Activated naive CD8-positive, alpha-beta T cell treated with anti-CD3 and anti-CD28 coated beads, Interleukin-2, amount 50 U/mL, for 16 hours (primary cell): Measurements from ENCODE around the gene ALDH1L1.

ENCODE experiments used
- DNase-seq: peaks from one replicate; pipeline ENCODE4 v3.0.0-alpha.2; 2020; ENCODE audit warnings: low read depth, low spot score

The ALDH1L1 gene

GRCh38 chr3:126180477-126181397 is at the start of gene ALDH1L1:
Gene ALDH1L1 (minus strand): TSS chr3:126180586. CDS start chr3:126160979, 19,607 bp downstream.
- DNase-seq, result no peak

GRCh38 chr3:126226374-126226773 is 46.0 kb upstream of the ALDH1L1 start:
- DNase-seq, result no peak

- DNase-seq, result no peak
Observed at GRCh38 chr3:126216416-126216815, 36.0 kb upstream of the ALDH1L1 start.

- no peak for DNase-seq
Observed at GRCh38 chr3:126213379-126214028, 33.1 kb upstream of the ALDH1L1 start.

GRCh38 chr3:126212620-126213378 is 32.4 kb upstream of the ALDH1L1 start:
- no peak for DNase-seq

- no peak for DNase-seq
Observed at GRCh38 chr3:126212250-126212619, 31.8 kb upstream of the ALDH1L1 start.

- DNase-seq, result no peak
Observed at GRCh38 chr3:126211569-126211968, 31.2 kb upstream of the ALDH1L1 start.

- no peak for DNase-seq
Observed at GRCh38 chr3:126210606-126211005, 30.2 kb upstream of the ALDH1L1 start.

- DNase-seq, result no peak
Observed at GRCh38 chr3:126209741-126210140, 29.4 kb upstream of the ALDH1L1 start.

GRCh38 chr3:126208606-126209256 is 28.3 kb upstream of the ALDH1L1 start:
- DNase-seq, result no peak

GRCh38 chr3:126208182-126208581 is 27.8 kb upstream of the ALDH1L1 start:
- DNase-seq, result no peak

- DNase-seq, result no peak
Observed at GRCh38 chr3:126207166-126207565, 26.8 kb upstream of the ALDH1L1 start.

- no peak for DNase-seq
Observed at GRCh38 chr3:126205717-126206655, 25.6 kb upstream of the ALDH1L1 start.

GRCh38 chr3:126202680-126203079 is 22.3 kb upstream of the ALDH1L1 start:
- no peak for DNase-seq

- no peak for DNase-seq
Observed at GRCh38 chr3:126202276-126202675, 21.9 kb upstream of the ALDH1L1 start.

- no peak for DNase-seq
Observed at GRCh38 chr3:126201168-126201567, 20.8 kb upstream of the ALDH1L1 start.

GRCh38 chr3:126200534-126200933 is 20.1 kb upstream of the ALDH1L1 start:
- DNase-seq, result no peak

GRCh38 chr3:126199256-126199655 is 18.9 kb upstream of the ALDH1L1 start:
- no peak for DNase-seq

- peak; percentile 13 for DNase-seq
Observed at GRCh38 chr3:126197854-126198584, 17.6 kb upstream of the ALDH1L1 start.

GRCh38 chr3:126197343-126197742 is 17.0 kb upstream of the ALDH1L1 start:
- DNase-seq, result no peak
